NB4 (cell line): Measurements from ENCODE around the gene DDAH1.

Experiments
- CTCF ChIP-seq: IDR thresholded peaks from one replicate; pipeline ENCODE4 v1.5.1; 2012; ENCODE audit warnings: low read depth, low read length
- POLR2A ChIP-seq: IDR thresholded peaks from 2 replicates; pipeline ENCODE4 v1.6.1; 2011; ENCODE audit warnings: mild to moderate bottlenecking; ENCODE audit not compliant: insufficient read length; ENCODE audit errors: extremely low read depth

GRCh38 chr1:85323770-85324169 lies 141.2 kb downstream of the DDAH1 start:
- TF ChIP-seq CTCF: no peak
- no peak for TF ChIP-seq POLR2A
